CD4-positive, alpha-beta T cell (primary cell): Measurements from ENCODE around the gene KCNT2. TPM values are rescaled to one million over a fixed set of nuclear protein-coding genes. Genes with fewer than 3 reads are reported as not detected.

Experiments used
- ATAC-seq: fragments of 200-7000 bp; cut with Tn5 transposase; one replicate; pipeline ENCODE4 v1.10.0; 2022; ENCODE audit warnings: mild to moderate bottlenecking; ENCODE audit not compliant: poor library complexity
- CTCF ChIA-PET: fragments of 350-600 bp; sonication (Branson Sonifier 250); formaldehyde crosslinking; loops from one replicate; lab custom pipeline; 2021; ENCODE audit warnings: antibody characterized with exemption, inconsistent platforms; lab: Charles Lee
- POLR2A ChIA-PET: fragments of 350-600 bp; sonication (Branson Sonifier 250); formaldehyde crosslinking; loops from one replicate; lab custom pipeline; 2021; ENCODE audit warnings: antibody characterized with exemption, inconsistent platforms; lab: Charles Lee
- DNase-seq, 14 experiments: peaks; one replicate each; pipeline ENCODE4 v3.0.0-alpha.2; 2013 to 2020; ENCODE audit warnings: mixed read lengths in 2 of 14
- H3K27ac ChIP-seq, 2 donors: one replicate each; pipeline versions ENCODE4 v1.5.1 to v1.7.0; 2013; ENCODE audit warnings: low read length in 2 of 2, low read depth in 1 of 2, mild to moderate bottlenecking in 1 of 2
- H3K27me3 ChIP-seq, 2 experiments: 1 replicate in 1 of 2; 2 replicates in 1 of 2; pipeline versions ENCODE4 v1.6.1 to v1.7.0; 2013; ENCODE audit warnings: low read length in 2 of 2, control low read depth in 1 of 2, mild to moderate bottlenecking in 1 of 2, moderate library complexity in 1 of 2; ENCODE audit not compliant: insufficient read depth in 2 of 2, control insufficient read depth in 1 of 2
- H3K36me3 ChIP-seq: one replicate; pipeline ENCODE4 v1.6.1; 2013; ENCODE audit warnings: low read length, control low read depth; ENCODE audit not compliant: insufficient read depth
- H3K4me1 ChIP-seq: one replicate; pipeline ENCODE4 v1.6.1; 2013; ENCODE audit warnings: low read length, control low read depth; ENCODE audit not compliant: insufficient read depth
- H3K4me3 ChIP-seq: one replicate; pipeline ENCODE4 v1.5.1; 2013; ENCODE audit warnings: mild to moderate bottlenecking, low read length, moderate library complexity
- H3K9me3 ChIP-seq, 2 experiments: 1 replicate in 1 of 2; 2 replicates in 1 of 2; pipeline versions ENCODE4 v1.6.1 to v1.7.0; 2013; ENCODE audit warnings: low read length in 2 of 2, mild to moderate bottlenecking in 2 of 2, control low read depth in 1 of 2, moderate library complexity in 1 of 2; ENCODE audit not compliant: control insufficient read depth in 1 of 2, insufficient read depth in 1 of 2
- H3K27ac Mint-ChIP-seq: one replicate; pipeline ENCODE4 v1.8.0; 2020; ENCODE audit warnings: mixed read lengths
- H3K27me3 Mint-ChIP-seq: one replicate; pipeline ENCODE4 v1.8.0; 2021; ENCODE audit warnings: mixed read lengths
- H3K36me3 Mint-ChIP-seq: one replicate; pipeline ENCODE4 v1.8.0; 2021; ENCODE audit warnings: low read depth, mixed read lengths
- H3K4me1 Mint-ChIP-seq: one replicate; pipeline ENCODE4 v1.8.0; 2021; ENCODE audit warnings: low read depth, mixed read lengths
- H3K4me3 Mint-ChIP-seq: one replicate; pipeline ENCODE4 v1.8.0; 2020; ENCODE audit warnings: mild to moderate bottlenecking, mixed read lengths
- H3K9me3 Mint-ChIP-seq: one replicate; pipeline ENCODE4 v1.8.0; 2020; ENCODE audit warnings: mixed read lengths
- CTCF ChIP-seq: fragments of 200-600 bp; IDR thresholded peaks from one replicate; pipeline ENCODE4 v1.8.0; 2022; ENCODE audit warnings: antibody characterized with exemption, mild to moderate bottlenecking
- intact Hi-C, 2 experiments: fragments of 100-400 bp; cut with DNase I in 1 of 2; cut with micrococcal nuclease in 1 of 2; formaldehyde crosslinking; loops; one replicate each; pipeline versions ENCODE4 v1.15.1 to v1.9.0; 2023 to 2025; cut with DNase I, micrococcal nuclease
- total RNA-seq, 174 experiments: library from RNA in 2 of 174; stranded (reverse) in 2 of 174; gene quantifications; one replicate each; pipeline ENCODE4 v1.2.3 and lab custom pipeline; 2021 to 2026

KCNT2 gene
- total RNA-seq, 2 experiments from 2014 or later, result not detected

GRCh38 chr1:196486346-196486745 is 121.9 kb downstream of the KCNT2 start:
- TF ChIP-seq CTCF, result no peak
- Mint-ChIP-seq H3K9me3 (no peaks in the 10 kb centered on the region), H3K4me3 (no peak overlapping the region), H3K36me3 (no peaks in the 10 kb centered on the region), H3K4me1 (no peaks in the 10 kb centered on the region), H3K27me3 (no peaks in the 10 kb centered on the region), H3K27ac (no peak overlapping the region)
- Histone ChIP-seq H3K9me3 (no peaks in the 10 kb centered on the region), H3K4me1 (no peaks in the 10 kb centered on the region), H3K4me3 (no peak overlapping the region), H3K36me3 (no peaks in the 10 kb centered on the region), H3K27me3 (no peaks in the 10 kb centered on the region), H3K27ac (no peak overlapping the region)
- intact Hi-C loops, result no loop called here
- ChIA-PET POLR2A (no interaction called here), CTCF (no interaction called here)
- no peak for DNase-seq
- no peak for ATAC-seq

GRCh38 chr1:196481616-196482015 is 126.6 kb downstream of the KCNT2 start:
- H3K4me1 ChIP-seq, result no peaks in the 10 kb centered on the region
- Mint-ChIP-seq H3K4me1 (no peaks in the 10 kb centered on the region), H3K36me3 (no peaks in the 10 kb centered on the region), H3K27me3 (no peaks in the 10 kb centered on the region), H3K27ac (no peak overlapping the region), H3K4me3 (no peak overlapping the region), H3K9me3 (no peaks in the 10 kb centered on the region)
- no peaks in the 10 kb centered on the region for H3K9me3 ChIP-seq
- no peak overlapping the region for H3K27ac ChIP-seq
- DNase-seq (no peak), ATAC-seq (no peak)
- intact Hi-C loops, result no loop called here
- TF ChIP-seq CTCF, result no peak
- no peaks in the 10 kb centered on the region for H3K36me3 ChIP-seq
- CTCF ChIA-PET, result no interaction called here
- no peak overlapping the region for H3K4me3 ChIP-seq
- POLR2A ChIA-PET, result no interaction called here
- H3K27me3 ChIP-seq, result no peaks in the 10 kb centered on the region

DNA sequence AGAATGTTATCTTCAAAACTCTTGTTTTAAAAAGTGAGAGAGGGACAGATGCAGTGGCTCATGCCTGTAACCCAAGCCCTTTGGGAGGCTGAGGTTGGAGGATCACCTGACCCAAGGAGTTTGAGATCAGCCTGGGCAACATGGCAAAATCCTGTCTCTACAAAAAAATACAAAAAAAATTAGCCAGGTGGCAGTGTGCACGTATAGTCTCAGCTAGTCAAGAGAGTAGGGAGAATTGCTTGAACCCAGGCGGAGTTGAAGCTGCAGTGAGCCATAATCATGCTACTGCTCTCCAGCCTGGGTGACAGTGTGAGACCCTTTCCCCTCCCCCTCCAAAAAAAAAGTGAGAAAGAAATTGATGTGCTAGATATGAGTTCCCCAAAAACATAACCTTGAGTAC is 131.0 kb downstream of the KCNT2 start:
- no peaks in the 10 kb centered on the region for H3K9me3 ChIP-seq
- Mint-ChIP-seq H3K9me3 (no peaks in the 10 kb centered on the region), H3K36me3 (no peaks in the 10 kb centered on the region), H3K4me1 (no peaks in the 10 kb centered on the region), H3K27ac (no peak overlapping the region), H3K4me3 (no peak overlapping the region), H3K27me3 (no peaks in the 10 kb centered on the region)
- ChIA-PET CTCF (no interaction called here), POLR2A (no interaction called here)
- H3K4me3 ChIP-seq, result no peak overlapping the region
- intact Hi-C loops, result no loop called here
- no peak for DNase-seq
- TF ChIP-seq CTCF, result no peak
- no peaks in the 10 kb centered on the region for H3K4me1 ChIP-seq
- no peaks in the 10 kb centered on the region for H3K36me3 ChIP-seq
- no peak overlapping the region for H3K27ac ChIP-seq
- ATAC-seq, result no peak
- H3K27me3 ChIP-seq, result no peaks in the 10 kb centered on the region
